Uterus (tissue), 4 donors: ENCODE measurements around the gene ARFIP1. TPM values are rescaled to one million over a fixed set of nuclear protein-coding genes. Genes with fewer than 3 reads are reported as not detected.

Experiments
- DNase-seq, 2 donors: peaks; one replicate each; pipeline ENCODE4 v3.0.0-alpha.2; 2019 to 2020
- H3K27ac ChIP-seq, 2 donors: fragments of 200-600 bp; sonication (generic); 1 replicate in 1 of 2; 2 replicates in 1 of 2; pipeline ENCODE4 v1.5.1; 2016 to 2018
- H3K27me3 ChIP-seq, 2 donors: fragments of 200-600 bp; sonication (generic); one replicate each; pipeline ENCODE4 v1.5.1; 2018 to 2019; ENCODE audit warnings: control low read depth in 1 of 2
- H3K36me3 ChIP-seq, 2 donors: fragments of 200-600 bp; sonication (generic); one replicate each; pipeline ENCODE4 v1.5.1; 2019; ENCODE audit warnings: control low read depth in 1 of 2
- H3K4me1 ChIP-seq, 2 donors: fragments of 200-600 bp; sonication (generic); one replicate each; pipeline ENCODE4 v1.5.1; 2018 to 2019; ENCODE audit warnings: control low read depth in 1 of 2
- H3K4me3 ChIP-seq, 2 donors: fragments of 200-600 bp; sonication (generic); 1 replicate in 1 of 2; 2 replicates in 1 of 2; pipeline ENCODE4 v1.5.1; 2018 to 2019; ENCODE audit warnings: mild to moderate bottlenecking in 1 of 2
- H3K9me3 ChIP-seq, 2 donors: fragments of 200-600 bp; sonication (generic); one replicate each; pipeline ENCODE4 v1.5.1; 2019; ENCODE audit warnings: control low read depth in 1 of 2
- CTCF ChIP-seq, 4 experiments: fragments of 200-600 bp in 2 of 4; fragments of 450-650 bp in 2 of 4; sonication (generic) in 2 of 4; IDR thresholded peaks; one replicate each; pipeline ENCODE4 v1.5.1; 2016 to 2019; ENCODE audit warnings: antibody characterized with exemption in 4 of 4, mild to moderate bottlenecking in 2 of 4, moderate library complexity in 1 of 4
- POLR2A ChIP-seq, 2 donors: fragments of 450-650 bp; IDR thresholded peaks; one replicate each; pipeline ENCODE4 v1.6.1; 2016; ENCODE audit warnings: antibody characterized with exemption in 2 of 2, mild to moderate bottlenecking in 1 of 2, moderate library complexity in 1 of 2
- intact Hi-C: fragments of 100-400 bp; cut with DNase I; formaldehyde crosslinking; loops from one replicate; pipeline ENCODE4 v1.15.1; 2023; ENCODE audit warnings: low total_unique reads
- total RNA-seq, 4 donors: library from RNA; depleted of rRNA in 3 of 4; stranded (reverse); fragments of >200 nt in 3 of 4; gene quantifications; one replicate each; pipeline versions ENCODE4 v1.1.0 to v1.2.4, GENCODE V29; 2014 to 2023
- donor health status: DM: yes; HTN: yes; CAD: no.

The ARFIP1 gene
- total RNA-seq, 4 donors from 2014 or later = 19.5 to 75.6 (median 34.1) TPM

GRCh38 chr4:152917543-152918395, 138.0 kb downstream of the ARFIP1 start:
- no peaks in the 10 kb centered on the region for H3K36me3 ChIP-seq
- no peaks in the 10 kb centered on the region for H3K9me3 ChIP-seq
- no peak for TF ChIP-seq CTCF (IDR thresholded peaks at IDR 0.05)
- H3K4me3 ChIP-seq = no peak overlapping the region
- DNase-seq = no peak
- H3K4me1 ChIP-seq = no peaks in the 10 kb centered on the region
- no peaks in the 10 kb centered on the region for H3K27me3 ChIP-seq
- no peak overlapping the region for H3K27ac ChIP-seq
- intact Hi-C loops = no loop called here

GRCh38 chr4:152919826-152920225, 140.1 kb downstream of the ARFIP1 start:
- Histone ChIP-seq H3K9me3 (no peaks in the 10 kb centered on the region), H3K4me1 (no peaks in the 10 kb centered on the region), H3K36me3 (no peaks in the 10 kb centered on the region), H3K27me3 (no peaks in the 10 kb centered on the region), H3K27ac (no peak overlapping the region), H3K4me3 (no peak overlapping the region)
- intact Hi-C loops = no loop called here
- no peak for TF ChIP-seq CTCF (IDR thresholded peaks at IDR 0.05)
- no peak for TF ChIP-seq POLR2A (IDR thresholded peaks at IDR 0.05)
- no peak for DNase-seq

GRCh38 chr4:152920768-152921167, 141.0 kb downstream of the ARFIP1 start:
- Histone ChIP-seq H3K27me3 (no peaks in the 10 kb centered on the region), H3K9me3 (no peaks in the 10 kb centered on the region), H3K4me1 (no peaks in the 10 kb centered on the region), H3K36me3 (no peaks in the 10 kb centered on the region), H3K27ac (no peak overlapping the region), H3K4me3 (no peak overlapping the region)
- TF ChIP-seq CTCF (IDR thresholded peaks at IDR 0.05) (no peak), POLR2A (IDR thresholded peaks at IDR 0.05) (no peak)
- DNase-seq = no peak
- intact Hi-C loops = no loop called here

- no peaks in the 10 kb centered on the region for H3K4me1 ChIP-seq
- TF ChIP-seq CTCF (IDR thresholded peaks at IDR 0.05) (no peak), POLR2A (IDR thresholded peaks at IDR 0.05) (no peak)
- no peak overlapping the region for H3K4me3 ChIP-seq
- intact Hi-C loops = no loop called here
- H3K27ac ChIP-seq = no peak overlapping the region
- H3K9me3 ChIP-seq = no peaks in the 10 kb centered on the region
- H3K36me3 ChIP-seq = no peaks in the 10 kb centered on the region
- DNase-seq = no peak
- H3K27me3 ChIP-seq = no peaks in the 10 kb centered on the region
Measured at GRCh38 chr4:152921284-152921683, 141.5 kb downstream of the ARFIP1 start.

GRCh38 chr4:152925851-152926250, 146.1 kb downstream of the ARFIP1 start:
- H3K36me3 ChIP-seq = no peaks in the 10 kb centered on the region
- no peaks in the 10 kb centered on the region for H3K4me1 ChIP-seq
- no peak overlapping the region for H3K4me3 ChIP-seq
- no peaks in the 10 kb centered on the region for H3K9me3 ChIP-seq
- TF ChIP-seq POLR2A (IDR thresholded peaks at IDR 0.05) (no peak), CTCF (IDR thresholded peaks at IDR 0.05) (no peak)
- H3K27ac ChIP-seq = no peak overlapping the region
- intact Hi-C loops = no loop called here
- H3K27me3 ChIP-seq = no peaks in the 10 kb centered on the region
- no peak for DNase-seq
